ENCODE data around the gene ANK3.

DNA sequence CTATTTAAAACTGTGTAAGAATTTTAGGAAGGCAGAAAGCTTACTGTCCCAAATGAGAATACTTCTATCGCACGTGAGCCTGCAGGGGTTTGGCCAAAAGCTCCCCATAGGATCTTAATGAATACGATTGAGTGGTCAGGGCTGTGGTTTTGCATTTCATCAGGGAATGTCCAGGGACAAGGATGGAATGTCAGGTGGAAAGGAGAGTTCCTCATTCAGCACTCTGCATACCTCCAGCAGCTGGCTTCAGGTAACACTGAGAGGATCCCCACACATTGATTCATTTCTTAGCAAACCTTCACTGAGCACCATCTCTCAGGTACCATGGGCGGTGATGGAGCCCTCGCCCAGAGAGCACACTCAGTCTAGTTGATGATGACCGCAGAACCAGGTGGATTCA is 27.2 kb downstream of the ANK3 start:
- TF ChIP-seq GATA3 (IDR thresholded peaks at IDR 0.05; ENCODE audit: low read depth, low read length) (no peak), GATA2 (IDR thresholded peaks at IDR 0.05; ENCODE audit: low read depth, low read length) (no peak)
